Liver (tissue), 3 donors: Measurements from ENCODE around the gene HOXD4.

Experiments used
- ATF3 ChIP-seq: IDR thresholded peaks from 2 replicates; pipeline ENCODE4 v1.6.1; 2016; ENCODE audit warnings: antibody characterized with exemption
- EGR1 ChIP-seq, 2 donors: IDR thresholded peaks; 2 replicates each; pipeline ENCODE4 v1.6.1; 2016 to 2018; ENCODE audit warnings: antibody characterized with exemption in 2 of 2, low read depth in 2 of 2
- SP1 ChIP-seq: IDR thresholded peaks from 2 replicates; pipeline ENCODE4 v1.6.1; 2018; ENCODE audit warnings: antibody characterized with exemption, mild to moderate bottlenecking
- TAF1 ChIP-seq: conservative IDR thresholded peaks from 2 replicates; pipeline ENCODE4 v1.6.1; 2016; ENCODE audit warnings: antibody characterized with exemption, mild to moderate bottlenecking
- YY1 ChIP-seq: IDR thresholded peaks from 2 replicates; pipeline ENCODE4 v1.6.1; 2016; ENCODE audit warnings: antibody characterized with exemption, mild to moderate bottlenecking
- ZBTB33 ChIP-seq: IDR thresholded peaks from 2 replicates; pipeline ENCODE4 v1.6.1; 2016; ENCODE audit warnings: antibody characterized with exemption
- TF ChIP-seq, protein P1 (sequence below): fragments of 150-350 bp; IDR thresholded peaks from 2 replicates; pipeline ENCODE4 v1.5.1; 2017; ENCODE audit warnings: improper control_type of control experiment, low read depth, low read length; ENCODE audit not compliant: missing input control
- donor health status: healthy.
- donor health status: healthy.

DNA sequence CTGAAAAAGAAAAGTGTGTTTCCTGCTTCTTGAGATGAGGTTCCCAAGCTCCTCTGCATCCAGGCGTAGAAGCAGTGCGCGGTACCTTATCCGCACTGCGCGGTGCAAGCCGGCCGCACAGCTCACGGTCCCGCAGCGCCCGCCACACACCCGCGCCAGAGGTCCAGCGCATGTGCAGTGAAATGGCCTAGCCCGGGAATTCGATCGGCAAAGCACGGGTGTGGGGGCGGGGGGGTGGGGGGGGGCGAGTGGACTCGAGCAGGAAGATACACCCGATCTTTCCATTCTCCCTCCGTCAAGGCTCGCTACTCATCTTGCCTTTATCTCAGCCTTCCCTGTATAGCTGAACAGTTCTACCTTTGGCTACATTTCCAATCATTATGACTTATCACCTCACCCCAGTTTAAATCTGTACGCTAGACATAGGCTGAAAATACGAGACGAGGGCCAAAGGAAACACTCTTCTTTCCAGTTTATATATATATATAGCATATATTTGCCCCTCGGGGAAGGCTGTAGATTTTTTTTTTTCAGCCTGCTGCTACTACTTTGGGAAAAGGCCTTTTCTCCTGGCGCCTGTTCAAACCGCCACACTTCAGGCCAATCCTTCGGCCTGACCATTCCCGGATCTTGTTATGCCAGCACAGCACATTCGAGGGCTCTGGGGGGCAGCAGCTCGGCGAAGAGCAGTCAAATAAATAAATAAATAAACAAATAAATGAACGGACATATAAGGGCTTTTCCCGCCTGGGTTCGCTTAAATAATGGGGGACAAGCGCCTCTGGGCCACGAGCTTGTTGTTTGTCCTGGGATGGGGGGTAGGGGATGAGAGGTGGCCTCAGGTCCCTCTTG, 11.5 kb upstream of the HOXD4 start:
- TF ChIP-seq, protein P1, sequence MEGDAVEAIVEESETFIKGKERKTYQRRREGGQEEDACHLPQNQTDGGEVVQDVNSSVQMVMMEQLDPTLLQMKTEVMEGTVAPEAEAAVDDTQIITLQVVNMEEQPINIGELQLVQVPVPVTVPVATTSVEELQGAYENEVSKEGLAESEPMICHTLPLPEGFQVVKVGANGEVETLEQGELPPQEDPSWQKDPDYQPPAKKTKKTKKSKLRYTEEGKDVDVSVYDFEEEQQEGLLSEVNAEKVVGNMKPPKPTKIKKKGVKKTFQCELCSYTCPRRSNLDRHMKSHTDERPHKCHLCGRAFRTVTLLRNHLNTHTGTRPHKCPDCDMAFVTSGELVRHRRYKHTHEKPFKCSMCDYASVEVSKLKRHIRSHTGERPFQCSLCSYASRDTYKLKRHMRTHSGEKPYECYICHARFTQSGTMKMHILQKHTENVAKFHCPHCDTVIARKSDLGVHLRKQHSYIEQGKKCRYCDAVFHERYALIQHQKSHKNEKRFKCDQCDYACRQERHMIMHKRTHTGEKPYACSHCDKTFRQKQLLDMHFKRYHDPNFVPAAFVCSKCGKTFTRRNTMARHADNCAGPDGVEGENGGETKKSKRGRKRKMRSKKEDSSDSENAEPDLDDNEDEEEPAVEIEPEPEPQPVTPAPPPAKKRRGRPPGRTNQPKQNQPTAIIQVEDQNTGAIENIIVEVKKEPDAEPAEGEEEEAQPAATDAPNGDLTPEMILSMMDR, result no peak
- TF ChIP-seq SP1, result no peak
- TF ChIP-seq YY1, result no peak
- no peak for TF ChIP-seq ATF3
- no peak for TF ChIP-seq TAF1
- no peak for TF ChIP-seq EGR1 (IDR thresholded peaks at IDR 0.05; ENCODE audit: low read depth in 2 of 2)
- no peak for TF ChIP-seq ZBTB33
